Neural progenitor cell (in vitro differentiated cells): ENCODE results near the gene ELMO1. TPM values are rescaled to one million over a fixed set of nuclear protein-coding genes. Genes with fewer than 3 reads are reported as not detected.

ENCODE experiments used
- DNase-seq: peaks from one replicate; pipeline ENCODE4 v3.0.0-alpha.2; 2016; ENCODE audit warnings: low spot score
- H2AFZ ChIP-seq: fragments of 200-600 bp; sonication (generic); replicated peaks from 2 replicates; pipeline ENCODE4 v1.6.1; 2016; ENCODE audit warnings: antibody characterized with exemption
- H3F3A ChIP-seq: fragments of 200-600 bp; sonication (generic); 2 replicates; pipeline ENCODE4 v1.6.1; 2016; ENCODE audit warnings: antibody characterized with exemption, low read depth
- H3K27ac ChIP-seq: fragments of 200-600 bp; sonication (generic); 2 replicates; pipeline ENCODE4 v1.5.1; 2016; ENCODE audit warnings: mild to moderate bottlenecking
- H3K27me3 ChIP-seq: fragments of 200-600 bp; sonication (generic); 2 replicates; pipeline ENCODE4 v1.6.1; 2016; ENCODE audit warnings: mild to moderate bottlenecking, moderate library complexity
- H3K36me3 ChIP-seq: fragments of 200-600 bp; sonication (generic); 2 replicates; pipeline ENCODE4 v1.5.1; 2016
- H3K4me1 ChIP-seq: fragments of 200-600 bp; sonication (generic); 2 replicates; pipeline ENCODE4 v1.6.1; 2016; ENCODE audit warnings: mixed run types
- H3K4me2 ChIP-seq: fragments of 200-600 bp; sonication (generic); 2 replicates; pipeline ENCODE4 v1.6.1; 2016
- H3K4me3 ChIP-seq: fragments of 200-600 bp; sonication (generic); 2 replicates; pipeline ENCODE4 v1.5.1; 2016
- H3K79me2 ChIP-seq: fragments of 200-600 bp; sonication (generic); 2 replicates; pipeline ENCODE4 v1.6.1; 2016; ENCODE audit warnings: low read depth
- H3K9ac ChIP-seq: fragments of 200-600 bp; sonication (generic); 2 replicates; pipeline ENCODE4 v1.6.1; 2016
- H3K9me3 ChIP-seq: fragments of 200-600 bp; sonication (generic); 2 replicates; pipeline ENCODE4 v1.5.1; 2016; ENCODE audit warnings: low read depth
- H4K20me1 ChIP-seq: fragments of 200-600 bp; sonication (generic); 2 replicates; pipeline ENCODE4 v1.6.1; 2016; ENCODE audit warnings: low read depth
- H3K27ac Mint-ChIP-seq: 3 replicates; pipeline ENCODE4 v1.8.0; 2021; ENCODE audit warnings: mixed read lengths
- H3K27me3 Mint-ChIP-seq: 2 replicates; pipeline ENCODE4 v1.8.0; 2022; ENCODE audit warnings: low read depth, mild to moderate bottlenecking, inconsistent platforms, moderate library complexity, mixed read lengths; ENCODE audit not compliant: insufficient read depth
- H3K36me3 Mint-ChIP-seq: 3 replicates; pipeline ENCODE4 v1.8.0; 2021; ENCODE audit warnings: mixed read lengths
- H3K4me1 Mint-ChIP-seq: 3 replicates; pipeline ENCODE4 v1.8.0; 2021; ENCODE audit warnings: mixed read lengths
- H3K4me3 Mint-ChIP-seq: 3 replicates; pipeline ENCODE4 v1.8.0; 2021; ENCODE audit warnings: mild to moderate bottlenecking, moderate library complexity, mixed read lengths
- H3K9me3 Mint-ChIP-seq: 3 replicates; pipeline ENCODE4 v1.8.0; 2020; ENCODE audit warnings: mixed read lengths
- CTCF ChIP-seq: fragments of 200-600 bp; sonication (generic); IDR thresholded peaks from 2 replicates; pipeline ENCODE4 v1.5.1; 2017; ENCODE audit warnings: antibody characterized with exemption, mild to moderate bottlenecking
- EZH2 ChIP-seq: fragments of 200-600 bp; sonication (generic); IDR thresholded peaks from 2 replicates; pipeline ENCODE4 v1.6.1; 2017; ENCODE audit warnings: antibody characterized with exemption, mild to moderate bottlenecking, moderate library complexity
- EZH2phosphoT487 ChIP-seq: fragments of 200-600 bp; sonication (generic); IDR thresholded peaks from 2 replicates; pipeline ENCODE4 v1.6.1; 2017; ENCODE audit warnings: antibody characterized with exemption
- total RNA-seq: library from RNA; depleted of rRNA; stranded (reverse); fragments of >200 nt; gene quantifications from 2 replicates; pipeline ENCODE4 v1.2.3, GENCODE V29; 2015; ENCODE audit warnings: low replicate concordance

The ELMO1 gene
- total RNA-seq, 1 donor from 2014 or later: 22.0 TPM

GRCh38 chr7:37112218-37112617 is 336.4 kb downstream of the ELMO1 start:
- Mint-ChIP-seq H3K4me1 (peaks cover 48% of the 10 kb centered on the region), H3K27me3 (no peaks in the 10 kb centered on the region), H3K4me3 (no peak overlapping the region), H3K9me3 (peaks cover 21% of the 10 kb centered on the region), H3K27ac (no peak overlapping the region), H3K36me3 (peaks cover 5% of the 10 kb centered on the region)
- H3K4me3 ChIP-seq: no peak overlapping the region
- no peaks in the 10 kb centered on the region for H4K20me1 ChIP-seq
- H3K9ac ChIP-seq: no peak overlapping the region
- DNase-seq: no peak
- TF ChIP-seq EZH2 (no peak), EZH2phosphoT487 (no peak), CTCF (no peak)
- H3K27ac ChIP-seq: no peak overlapping the region
- no peaks in the 10 kb centered on the region for H3K27me3 ChIP-seq
- no peak overlapping the region for H2AFZ ChIP-seq
- peaks cover 6% of the 10 kb centered on the region for H3K9me3 ChIP-seq
- no peaks in the 10 kb centered on the region for H3K79me2 ChIP-seq
- H3F3A ChIP-seq: peaks cover under 1% of the 10 kb centered on the region
- peaks cover 37% of the 10 kb centered on the region for H3K4me1 ChIP-seq
- peaks cover 7% of the 10 kb centered on the region for H3K36me3 ChIP-seq
- no peak overlapping the region for H3K4me2 ChIP-seq

- Mint-ChIP-seq H3K27me3 (peaks cover under 1% of the 10 kb centered on the region), H3K27ac (no peak overlapping the region), H3K9me3 (peaks cover 21% of the 10 kb centered on the region), H3K4me1 (peaks cover 42% of the 10 kb centered on the region), H3K36me3 (peaks cover 5% of the 10 kb centered on the region), H3K4me3 (no peak overlapping the region)
- H3K4me2 ChIP-seq: no peak overlapping the region
- H3K27ac ChIP-seq: no peak overlapping the region
- peaks cover 7% of the 10 kb centered on the region for H3K36me3 ChIP-seq
- peaks cover 6% of the 10 kb centered on the region for H3K9me3 ChIP-seq
- H3K79me2 ChIP-seq: no peaks in the 10 kb centered on the region
- no peak overlapping the region for H2AFZ ChIP-seq
- no peak overlapping the region for H3K4me3 ChIP-seq
- peaks cover 30% of the 10 kb centered on the region for H3K4me1 ChIP-seq
- no peak overlapping the region for H3K9ac ChIP-seq
- no peaks in the 10 kb centered on the region for H4K20me1 ChIP-seq
- no peak for DNase-seq
- no peak for TF ChIP-seq CTCF
- TF ChIP-seq EZH2phosphoT487: no peak
- no peak for TF ChIP-seq EZH2
- no peaks in the 10 kb centered on the region for H3F3A ChIP-seq
- no peaks in the 10 kb centered on the region for H3K27me3 ChIP-seq
These were observed 337.2 kb downstream of the ELMO1 start for GRCh38 chr7:37111459-37111858.

GRCh38 chr7:37110660-37111424 is 337.8 kb downstream of the ELMO1 start:
- Histone ChIP-seq H3K4me1 (peaks cover 26% of the 10 kb centered on the region), H3K9ac (no peak overlapping the region), H3K79me2 (no peaks in the 10 kb centered on the region), H3K9me3 (peaks cover 6% of the 10 kb centered on the region), H3K36me3 (peaks cover 7% of the 10 kb centered on the region), H2AFZ (no peak overlapping the region), H4K20me1 (no peaks in the 10 kb centered on the region), H3K27me3 (no peaks in the 10 kb centered on the region), H3K27ac (no peak overlapping the region), H3K4me3 (no peak overlapping the region), H3F3A (no peaks in the 10 kb centered on the region), H3K4me2 (peak overlapping the region; percentile 14)
- peaks cover 39% of the 10 kb centered on the region for H3K4me1 Mint-ChIP-seq
- peaks cover 5% of the 10 kb centered on the region for H3K36me3 Mint-ChIP-seq
- peaks cover 2% of the 10 kb centered on the region for H3K27me3 Mint-ChIP-seq
- H3K27ac Mint-ChIP-seq: no peak overlapping the region
- DNase-seq: no peak
- no peak for TF ChIP-seq CTCF
- no peak for TF ChIP-seq EZH2
- TF ChIP-seq EZH2phosphoT487: no peak
- H3K9me3 Mint-ChIP-seq: peaks cover 21% of the 10 kb centered on the region
- no peak overlapping the region for H3K4me3 Mint-ChIP-seq
